Pancreas (tissue), 10 donors: Measurements from ENCODE around the gene MUC5AC. TPM values are rescaled to one million over a fixed set of nuclear protein-coding genes. Genes with fewer than 3 reads are reported as not detected.

Experiments
- ATAC-seq, 4 donors: fragments of 200-7000 bp; cut with Tn5 transposase; one replicate each; pipeline versions ENCODE4 v1.8.0 to v1.9.1; 2020; ENCODE audit warnings: mild to moderate bottlenecking in 4 of 4, moderate library complexity in 4 of 4
- DNase-seq, 6 donors: peaks; one replicate each; pipeline ENCODE4 v3.0.0-alpha.2; 2020
- FAIRE-seq: peaks from 2 replicates; lab custom pipeline; 2012; peaks lifted over from hg19 to GRCh38; lab: Jason Lieb, UNC
- H3K27ac ChIP-seq, 4 donors: fragments of 200-600 bp; sonication (generic); 1 replicate in 3 of 4; 2 replicates in 1 of 4; pipeline versions ENCODE4 v1.5.0 to v1.8.0; 2020
- H3K27me3 ChIP-seq, 4 donors: fragments of 200-600 bp; one replicate each; pipeline ENCODE4 v1.8.0; 2021
- H3K36me3 ChIP-seq, 3 donors: fragments of 200-600 bp; sonication (generic) in 1 of 3; one replicate each; pipeline versions ENCODE4 v1.5.0 to v1.8.0; 2020 to 2021
- H3K4me1 ChIP-seq, 3 donors: fragments of 200-600 bp; one replicate each; pipeline ENCODE4 v1.8.0; 2021
- H3K4me3 ChIP-seq, 4 donors: fragments of 200-600 bp; sonication (generic) in 2 of 4; one replicate each; pipeline versions ENCODE4 v1.5.0 to v1.8.0; 2020 to 2021
- H3K9me3 ChIP-seq, 4 donors: fragments of 200-600 bp; one replicate each; pipeline ENCODE4 v1.8.0; 2021
- CTCF ChIP-seq, 4 donors: fragments of 200-600 bp; sonication (generic) in 3 of 4; IDR thresholded peaks; one replicate each; pipeline versions ENCODE4 v1.5.0 to v1.8.0; 2021; ENCODE audit warnings: antibody characterized with exemption in 4 of 4
- WGBS, 2 donors: extraction: QIAGEN DNeasy Blood & Tissue Kit; methylation state at CpG; one replicate each; pipeline ENCODE4 v1.1.7; 2013; 5-methylcytosine and 5-hydroxymethylcytosine counted together
- intact Hi-C, 3 donors: fragments of 100-400 bp; cut with DNase I; formaldehyde crosslinking; loops; one replicate each; pipeline versions ENCODE4 v1.11.1 to v1.14.2; 2022
- polyA plus RNA-seq, 2 donors: library from polyadenylated mRNA; stranded (reverse); fragments of 200-250 nt; gene quantifications; one replicate each; pipeline ENCODE4 v1.2.3, GENCODE V29; 2013
- total RNA-seq, 6 donors: library from RNA; stranded (reverse); fragmentation: NEBNext Ultra II Directional in 4 of 6; extraction: Animal tissue kit (Norgen Biotek cat#: 25700) in 4 of 6; gene quantifications; one replicate each; pipeline versions ENCODE4 v1.2.1 to v1.2.4, GENCODE V29; 2021 to 2023
- donor health status: healthy with polysubstance abuse.
- donor health status: DM: no; HTN: no; CAD: no; lungs with moderate emphysema.
- donor health status: DM: no; HTN: no; CAD: no.
- donor health status: control.
- donor health status: control.
- donor health status: Bipolar disorder and iron deficiency.
- donor health status: DM: yes; HTN: yes; CAD: no.
- donor health status: DM: no; HTN: no; CAD: no.
- donor health status: DM: no; HTN: no; CAD: no.
- donor health status: DM: yes; HTN: yes; CAD: no.

The MUC5AC gene
- total and polyA plus RNA-seq, 8 donors, result 0.02 to 4.2 (median 0.04) TPM; not detected in 5

- FAIRE-seq, result no peak
Measured at GRCh38 chr11:1130276-1131032, 27.3 kb upstream of the MUC5AC start.

DNA sequence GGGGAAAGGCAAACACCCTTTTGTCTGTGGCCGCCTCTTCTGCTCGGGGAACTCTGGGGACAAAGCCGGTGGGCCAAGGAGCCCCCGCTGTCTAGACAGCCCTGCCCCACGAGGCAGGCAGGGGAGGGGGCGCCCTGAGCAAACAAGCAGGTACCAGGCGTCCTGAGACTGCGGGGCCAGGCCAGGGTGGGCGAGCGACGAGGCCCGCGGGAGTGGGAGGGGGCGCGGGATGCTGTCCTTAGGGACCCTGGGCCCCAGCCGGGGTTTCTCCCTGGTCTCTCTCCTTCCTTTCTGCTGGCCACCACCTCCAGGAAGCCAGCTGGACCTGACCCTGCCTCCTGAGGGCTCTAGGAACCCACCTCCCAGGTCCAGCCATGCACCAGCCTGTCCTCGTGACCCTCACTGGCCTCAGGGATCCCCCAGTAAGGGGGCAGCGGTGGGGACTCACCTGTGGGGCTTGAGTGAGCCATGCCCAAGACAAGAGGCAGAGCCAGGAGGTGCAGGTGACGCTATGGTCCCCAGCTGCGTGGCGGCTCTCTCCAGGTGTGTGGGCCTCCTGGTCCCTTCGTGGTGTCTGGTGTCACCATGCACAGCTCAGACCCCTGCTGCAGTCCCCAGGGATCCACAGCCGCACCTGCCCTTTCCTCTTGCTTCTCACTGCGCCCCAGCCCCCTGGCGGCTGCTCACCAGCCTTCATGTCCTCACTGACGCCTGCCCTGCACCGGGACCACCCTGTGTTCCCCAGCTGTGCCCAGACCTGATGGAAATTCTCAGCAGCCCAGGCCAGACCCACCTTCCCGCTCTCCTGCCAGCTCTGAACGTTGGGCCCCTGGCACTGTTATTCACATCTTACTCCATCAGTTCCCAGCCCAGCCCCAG is 26.5 kb upstream of the MUC5AC start:
- FAIRE-seq (no peak), DNase-seq (peak in 2 of 6 donors; percentile 47 to 55), ATAC-seq (no peak)
- Histone ChIP-seq H3K27ac (no peak overlapping the region), H3K9me3 (no peaks in the 10 kb centered on the region), H3K4me1 (no peaks in the 10 kb centered on the region), H3K36me3 (no peaks in the 10 kb centered on the region), H3K27me3 (no peaks in the 10 kb centered on the region), H3K4me3 (no peak overlapping the region)
- WGBS, 2 donors, result 60 to 66% methylated on average over 26 to 29 of the region's 29 CpGs
- TF ChIP-seq CTCF (IDR thresholded peaks at IDR 0.05), result no peak
- intact Hi-C loops, result no loop called here

More at GRCh38 chr11:1130276-1131032, 27.3 kb upstream of the MUC5AC start:
- H3K27me3 ChIP-seq, result no peaks in the 10 kb centered on the region
- no peak overlapping the region for H3K4me3 ChIP-seq
- peak in 2 of 6 donors; percentile 24 to 70 for DNase-seq
- no peak for ATAC-seq
- no peaks in the 10 kb centered on the region for H3K9me3 ChIP-seq
- no peak overlapping the region for H3K27ac ChIP-seq
- no peak for TF ChIP-seq CTCF (IDR thresholded peaks at IDR 0.05)
- no peaks in the 10 kb centered on the region for H3K36me3 ChIP-seq
- H3K4me1 ChIP-seq, result no peaks in the 10 kb centered on the region
- whole genome bisulfite sequencing, 2 donors, result 52 to 55% methylated on average over 12 to 15 of the region's 15 CpGs
- intact Hi-C loops, result no loop called here

DNA sequence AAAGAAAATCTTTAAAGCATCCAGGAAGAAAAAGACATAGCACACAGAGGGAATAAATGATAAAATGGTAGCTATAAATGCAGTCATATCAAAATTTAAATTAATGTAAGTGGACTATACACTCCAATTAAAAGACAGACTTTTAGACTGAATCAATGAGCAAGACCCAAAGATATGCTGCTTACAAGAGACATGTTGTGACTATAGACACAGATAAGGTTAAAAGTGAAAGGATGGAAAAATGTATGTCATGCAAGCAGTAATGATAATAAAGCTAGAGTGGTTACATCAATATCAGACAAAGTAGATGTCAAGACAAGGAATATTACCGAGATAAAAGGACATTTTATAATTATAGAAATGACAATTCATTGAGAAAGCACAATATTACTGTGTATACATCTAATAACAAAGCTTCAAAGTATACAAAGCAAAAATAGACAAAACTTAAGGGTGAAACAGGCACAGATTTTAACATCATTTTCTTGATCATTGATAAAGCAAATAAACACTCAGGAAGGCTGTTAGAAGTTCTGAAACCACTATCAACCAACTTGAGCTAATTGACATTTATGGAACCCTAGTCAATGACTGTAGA is 22.8 kb upstream of the MUC5AC start:
- no peak overlapping the region for H3K4me3 ChIP-seq
- no peaks in the 10 kb centered on the region for H3K4me1 ChIP-seq
- WGBS, 2 donors, result 43 to 55% methylated on average over 1 of the region's 1 CpG
- H3K27me3 ChIP-seq, result no peaks in the 10 kb centered on the region
- no peaks in the 10 kb centered on the region for H3K9me3 ChIP-seq
- FAIRE-seq (no peak), DNase-seq (no peak), ATAC-seq (no peak)
- no peaks in the 10 kb centered on the region for H3K36me3 ChIP-seq
- intact Hi-C loops, result no loop called here
- no peak for TF ChIP-seq CTCF (IDR thresholded peaks at IDR 0.05)
- no peak overlapping the region for H3K27ac ChIP-seq

DNA sequence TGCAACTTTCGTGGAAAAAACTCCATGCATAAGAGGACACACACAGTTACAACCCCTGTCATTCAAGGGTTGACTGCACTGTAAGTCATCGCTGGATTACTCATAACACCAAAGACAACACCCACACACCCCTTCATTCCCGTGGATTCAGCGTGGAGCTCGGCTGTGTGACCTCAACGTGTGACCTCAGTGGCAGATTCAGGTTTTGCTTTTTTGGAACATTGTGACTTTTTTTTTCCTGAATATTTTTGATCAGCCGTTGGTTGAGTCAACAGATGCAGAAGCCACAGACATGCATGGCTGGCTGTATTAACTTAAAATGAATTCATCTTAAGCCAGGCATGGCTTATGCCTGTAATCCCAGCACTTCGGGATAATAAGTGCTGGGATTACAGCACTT is 19.7 kb upstream of the MUC5AC start:
- no peak for DNase-seq
- FAIRE-seq, result no peak
- Histone ChIP-seq H3K36me3 (no peaks in the 10 kb centered on the region), H3K27me3 (no peaks in the 10 kb centered on the region), H3K27ac (no peak overlapping the region), H3K9me3 (no peaks in the 10 kb centered on the region), H3K4me3 (no peak overlapping the region), H3K4me1 (no peaks in the 10 kb centered on the region)
- WGBS, 2 donors, result 52 to 58% methylated on average over 8 of the region's 8 CpGs
- ATAC-seq, result no peak
- no peak for TF ChIP-seq CTCF (IDR thresholded peaks at IDR 0.05)
- intact Hi-C loops, result no loop called here
